Suprapubic skin (tissue), 4 donors: ENCODE results near the gene ACSL6.

Source experiments
- CTCF ChIP-seq, 2 donors: fragments of 200-600 bp in 1 of 2; fragments of 450-650 bp in 1 of 2; sonication (generic) in 1 of 2; IDR thresholded peaks; one replicate each; pipeline ENCODE4 v1.5.1; 2016 to 2019; ENCODE audit warnings: antibody characterized with exemption in 2 of 2, mild to moderate bottlenecking in 1 of 2, moderate library complexity in 1 of 2
- POLR2A ChIP-seq, 2 donors: fragments of 450-650 bp; IDR thresholded peaks; one replicate each; pipeline ENCODE4 v1.6.1; 2017; ENCODE audit warnings: antibody characterized with exemption in 2 of 2, mild to moderate bottlenecking in 2 of 2, moderate library complexity in 2 of 2
- POLR2AphosphoS5 ChIP-seq, 3 donors: sonication (generic); formaldehyde crosslinking; IDR thresholded peaks; one replicate each; pipeline ENCODE4 v1.6.1; 2017; ENCODE audit warnings: antibody characterized with exemption in 3 of 3

GRCh38 chr5:132053483-132053882, 42.0 kb upstream of the ACSL6 start:
- TF ChIP-seq CTCF (IDR thresholded peaks at IDR 0.05) (no peak), POLR2A (IDR thresholded peaks at IDR 0.05) (no peak), POLR2AphosphoS5 (IDR thresholded peaks at IDR 0.05) (no peak)
